ENCODE results near the gene SULT1C4. TPM values are rescaled to one million over a fixed set of nuclear protein-coding genes. Genes with fewer than 3 reads are reported as not detected.
"Not testable (repeated sequence)": the region's sequence is repeated elsewhere in the genome, so short reads cannot be mapped to it uniquely, and the experiment has no call there.

Gene SULT1C4
- total and polyA plus RNA-seq, 2 of the 8 experiments (the other 6 are each of a cell fraction or from before 2014, with no cell fraction given): 1.5 to 2.1 TPM

DNA sequence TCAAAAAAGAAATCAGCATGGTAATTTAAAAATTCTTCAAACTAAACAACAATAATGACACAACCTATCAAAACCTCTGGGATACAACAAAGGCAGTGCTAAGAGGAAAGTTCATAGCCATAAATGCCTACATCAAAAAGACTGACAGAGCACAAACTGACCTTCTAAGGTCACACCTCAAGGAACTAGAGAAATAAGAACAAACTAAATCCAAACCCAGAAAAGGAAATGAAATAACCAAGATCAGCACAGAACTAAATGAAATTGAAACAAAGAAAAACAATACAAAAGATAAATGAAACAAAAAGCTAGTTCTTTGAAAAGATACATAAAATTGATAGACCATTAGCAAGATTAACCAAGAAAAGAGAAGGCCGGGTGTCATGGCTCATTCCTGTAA lies 18.4 kb upstream of the SULT1C4 start:
- H3K36me3 ChIP-seq (ENCODE audit: control insufficient read depth in 2 of 4, insufficient read depth in 4 of 4, low read length in 3 of 4); H2AK5ac ChIP-seq (ENCODE audit: low read depth, low read length); H4K91ac ChIP-seq (replicated peaks; ENCODE audit: insufficient read length, low read length); H2BK120ac ChIP-seq (replicated peaks; ENCODE audit: low read depth, low read length); H3K27ac ChIP-seq (ENCODE audit: low read depth, low read length); POLR2A ChIA-PET (ENCODE audit: partially characterized antibody); H2BK15ac ChIP-seq (ENCODE audit: low read length); H3K23ac ChIP-seq (ENCODE audit: insufficient read length); H3K23me2 ChIP-seq (ENCODE audit: low read depth, low read length); H2BK20ac ChIP-seq (ENCODE audit: low read length); FAIRE-seq; H3K4me1 ChIP-seq (replicated peaks in 1 of 4; ENCODE audit: control insufficient read depth in 3 of 4, insufficient read depth in 4 of 4, low read length in 3 of 4); H2BK5ac ChIP-seq (ENCODE audit: low read depth, low read length); DNase-seq (ENCODE audit: low read depth in 1 of 2, low spot score in 2 of 2); H2BK12ac ChIP-seq (ENCODE audit: low read depth, low read length); H3K79me1 ChIP-seq (ENCODE audit: low read depth, low read length); H3K18ac ChIP-seq (ENCODE audit: extremely low read depth, low read length); H4K8ac ChIP-seq (ENCODE audit: extremely low read depth, insufficient read depth, low read length); H3K9me3 ChIP-seq (ENCODE audit: insufficient read depth in 2 of 2, low read depth in 1 of 2, low read length in 1 of 2); H3K4ac ChIP-seq (replicated peaks; ENCODE audit: insufficient read length, low read depth, low read length); H3K14ac ChIP-seq (ENCODE audit: insufficient read length); H3K27me3 ChIP-seq (replicated peaks in 1 of 4; ENCODE audit: control insufficient read depth in 3 of 4, extremely low read depth in 1 of 4, insufficient read depth in 3 of 4, low read length in 3 of 4); H3K4me3 ChIP-seq (ENCODE audit: extremely low read depth in 1 of 4, insufficient read depth in 2 of 4, low read depth in 3 of 4, low read length in 4 of 4); H3K79me2 ChIP-seq (ENCODE audit: control insufficient read depth in 1 of 2, insufficient read depth in 2 of 2, low read length in 2 of 2); H3K56ac ChIP-seq (replicated peaks; ENCODE audit: insufficient read length, low read depth, low read length); H3K9ac ChIP-seq (replicated peaks in 1 of 4; ENCODE audit: extremely low read depth in 1 of 4, low read depth in 3 of 4, low read length in 3 of 4); H3K4me2 ChIP-seq (ENCODE audit: insufficient read depth in 1 of 2, low read depth in 2 of 2, low read length in 2 of 2); H4K5ac ChIP-seq (ENCODE audit: insufficient read length, low read depth, low read length); H2AFZ ChIP-seq (ENCODE audit: low read length); H4K20me1 ChIP-seq (replicated peaks in 1 of 2; ENCODE audit: control insufficient read depth in 1 of 2, insufficient read depth in 2 of 2, low read length in 2 of 2): not testable (repeated sequence)
- WGBS, 2 experiments (ENCODE audit: extremely low coverage in 1 of 2, insufficient coverage in 1 of 2, insufficient read length in 1 of 2, insufficient replicate concordance in 2 of 2, low coverage in 1 of 2, low lambda C conversion rate in 2 of 2, missing lambda C conversion rate in 1 of 2): 88% methylated on average over 1 of the region's 1 CpG; no CpG with 5 or more reads in 1 of the 2 experiments
- CTCF ChIA-PET (ENCODE audit: partially characterized antibody): interaction anchor here (1.4 kb wide), 1 partner anchor 224 kb away, joined by 4 read pairs; no protein-coding TSS in a partner anchor

Measured in H1 (cell line).